ENCODE data around the gene RELL1.

RELL1 gene

GRCh38 chr4:37661772-37662171, 24.4 kb downstream of the RELL1 start:
- peak overlapping the region; percentile 50 for H3K27ac ChIP-seq
- H3K36me3 ChIP-seq = peaks cover 5% of the 10 kb centered on the region
- H3K4me1 ChIP-seq (ENCODE audit: control insufficient read depth in 1 of 2, insufficient read depth in 1 of 2, low read depth in 1 of 2, low read length in 1 of 2) = peaks cover 8 to 30% of the 10 kb centered on the region in 2 experiments
- no peak overlapping the region for H3K4me3 ChIP-seq (ENCODE audit: low read depth in 1 of 2, low read length in 1 of 2)
- H3K9me3 ChIP-seq = no peaks in the 10 kb centered on the region
- no peaks in the 10 kb centered on the region for H3K27me3 ChIP-seq
- TF ChIP-seq CTCF (IDR thresholded peaks at IDR 0.05) = no peak

- Histone ChIP-seq H3K9me3 (no peaks in the 10 kb centered on the region), H3K4me1 (ENCODE audit: control insufficient read depth in 1 of 2, insufficient read depth in 1 of 2, low read depth in 1 of 2, low read length in 1 of 2) (peaks cover 0 to 17% of the 10 kb centered on the region in 2 experiments), H3K36me3 (peaks cover 11% of the 10 kb centered on the region), H3K27me3 (no peaks in the 10 kb centered on the region), H3K4me3 (ENCODE audit: low read depth in 1 of 2, low read length in 1 of 2) (no peak overlapping the region), H3K27ac (no peak overlapping the region)
- no peak for TF ChIP-seq CTCF (IDR thresholded peaks at IDR 0.05)
Measured at GRCh38 chr4:37659696-37660095, 26.5 kb downstream of the RELL1 start.

- H3K27ac ChIP-seq = no peak overlapping the region
- H3K36me3 ChIP-seq = peaks cover 9% of the 10 kb centered on the region
- TF ChIP-seq CTCF (IDR thresholded peaks at IDR 0.05) = no peak
- no peaks in the 10 kb centered on the region for H3K27me3 ChIP-seq
- no peaks in the 10 kb centered on the region for H3K9me3 ChIP-seq
- H3K4me1 ChIP-seq (ENCODE audit: control insufficient read depth in 1 of 2, insufficient read depth in 1 of 2, low read depth in 1 of 2, low read length in 1 of 2) = peaks cover 0 to 26% of the 10 kb centered on the region in 2 experiments
- no peak overlapping the region for H3K4me3 ChIP-seq (ENCODE audit: low read depth in 1 of 2, low read length in 1 of 2)
Measured at GRCh38 chr4:37656649-37657048, 29.5 kb downstream of the RELL1 start.

- peaks cover 0 to 13% of the 10 kb centered on the region in 2 experiments for H3K4me1 ChIP-seq (ENCODE audit: control insufficient read depth in 1 of 2, insufficient read depth in 1 of 2, low read depth in 1 of 2, low read length in 1 of 2)
- no peak overlapping the region for H3K4me3 ChIP-seq (ENCODE audit: low read depth in 1 of 2, low read length in 1 of 2)
- H3K36me3 ChIP-seq = peaks cover 22% of the 10 kb centered on the region
- peak overlapping the region; percentile 41 for H3K27ac ChIP-seq
- no peak for TF ChIP-seq CTCF (IDR thresholded peaks at IDR 0.05)
- H3K9me3 ChIP-seq = no peaks in the 10 kb centered on the region
- no peaks in the 10 kb centered on the region for H3K27me3 ChIP-seq
Measured at GRCh38 chr4:37653601-37654000, 32.6 kb downstream of the RELL1 start.

GRCh38 chr4:37652747-37653527, 33.2 kb downstream of the RELL1 start:
- no peak overlapping the region for H3K4me3 ChIP-seq (ENCODE audit: low read depth in 1 of 2, low read length in 1 of 2)
- peaks cover 5 to 15% of the 10 kb centered on the region in 2 experiments for H3K4me1 ChIP-seq (ENCODE audit: control insufficient read depth in 1 of 2, insufficient read depth in 1 of 2, low read depth in 1 of 2, low read length in 1 of 2)
- H3K27ac ChIP-seq = peak overlapping the region; percentile 41
- H3K27me3 ChIP-seq = no peaks in the 10 kb centered on the region
- peaks cover 28% of the 10 kb centered on the region for H3K36me3 ChIP-seq
- TF ChIP-seq CTCF (IDR thresholded peaks at IDR 0.05) = no peak
- no peaks in the 10 kb centered on the region for H3K9me3 ChIP-seq
